MCF 10A (cell line): ENCODE data around the gene EXOC2. TPM values are rescaled to one million over a fixed set of nuclear protein-coding genes. Genes with fewer than 3 reads are reported as not detected.
"Not testable (repeated sequence)": the region's sequence is repeated elsewhere in the genome, so short reads cannot be mapped to it uniquely, and the experiment has no call there.

ENCODE experiments used
- BruUV-seq: library from RNA; stranded (reverse); fragments of 400-500 nt; replicated peaks from 2 replicates; lab custom pipeline; 2021; lab: Mats Ljungman, UMichigan
- CTCF ChIA-PET: fragments of 300-600 bp; sonication (Branson Sonifier 250); formaldehyde crosslinking; extraction: SDS; loops from one replicate; lab custom pipeline; 2021; ENCODE audit warnings: antibody characterized with exemption, inconsistent platforms; lab: Yijun Ruan, JAX
- POLR2A ChIA-PET: fragments of 300-600, 350-650 bp; sonication (Branson Sonifier 250); formaldehyde crosslinking; extraction: SDS; loops from one replicate; lab custom pipeline; 2020; ENCODE audit warnings: antibody characterized with exemption, inconsistent platforms; lab: Yijun Ruan, JAX
- DNase-seq: peaks from one replicate; pipeline ENCODE4 v3.0.0-alpha.2; 2018; ENCODE audit not compliant: unreplicated experiment
- H3K27ac Mint-ChIP-seq: one replicate; pipeline ENCODE4 v1.8.0; 2022; ENCODE audit warnings: mild to moderate bottlenecking, low read depth, mixed read lengths; ENCODE audit not compliant: unreplicated experiment
- H3K27me3 Mint-ChIP-seq: one replicate; pipeline ENCODE4 v1.8.0; 2022; ENCODE audit warnings: mixed read lengths; ENCODE audit not compliant: insufficient read depth, unreplicated experiment
- H3K36me3 Mint-ChIP-seq: one replicate; pipeline ENCODE4 v1.8.0; 2022; ENCODE audit warnings: mild to moderate bottlenecking, moderate library complexity, mixed read lengths; ENCODE audit not compliant: insufficient read depth, unreplicated experiment
- H3K4me1 Mint-ChIP-seq: one replicate; pipeline ENCODE4 v1.8.0; 2022; ENCODE audit warnings: mixed read lengths; ENCODE audit not compliant: insufficient read depth, unreplicated experiment
- H3K4me3 Mint-ChIP-seq: one replicate; pipeline ENCODE4 v1.8.0; 2022; ENCODE audit warnings: mild to moderate bottlenecking, moderate library complexity, mixed read lengths; ENCODE audit not compliant: unreplicated experiment
- H3K9me3 Mint-ChIP-seq: one replicate; pipeline ENCODE4 v1.8.0; 2022; ENCODE audit warnings: mixed read lengths; ENCODE audit not compliant: unreplicated experiment
- intact Hi-C: fragments of 100-400 bp; cut with micrococcal nuclease; formaldehyde crosslinking; loops from 2 replicates; pipeline ENCODE4 v1.14.1; 2022
- total RNA-seq: library from RNA; stranded (reverse); gene quantifications from 2 replicates; pipeline ENCODE4 v1.2.3, GENCODE V29; 2022
- TF ChIP-seq, protein P1 (sequence below): fragments of 200-600 bp; IDR thresholded peaks from one replicate; pipeline ENCODE4 v1.8.0; 2022; ENCODE audit warnings: antibody characterized with exemption, mild to moderate bottlenecking; ENCODE audit not compliant: unreplicated experiment

The EXOC2 gene
- total RNA-seq, 1 experiment from 2014 or later: 14.6 TPM

DNA sequence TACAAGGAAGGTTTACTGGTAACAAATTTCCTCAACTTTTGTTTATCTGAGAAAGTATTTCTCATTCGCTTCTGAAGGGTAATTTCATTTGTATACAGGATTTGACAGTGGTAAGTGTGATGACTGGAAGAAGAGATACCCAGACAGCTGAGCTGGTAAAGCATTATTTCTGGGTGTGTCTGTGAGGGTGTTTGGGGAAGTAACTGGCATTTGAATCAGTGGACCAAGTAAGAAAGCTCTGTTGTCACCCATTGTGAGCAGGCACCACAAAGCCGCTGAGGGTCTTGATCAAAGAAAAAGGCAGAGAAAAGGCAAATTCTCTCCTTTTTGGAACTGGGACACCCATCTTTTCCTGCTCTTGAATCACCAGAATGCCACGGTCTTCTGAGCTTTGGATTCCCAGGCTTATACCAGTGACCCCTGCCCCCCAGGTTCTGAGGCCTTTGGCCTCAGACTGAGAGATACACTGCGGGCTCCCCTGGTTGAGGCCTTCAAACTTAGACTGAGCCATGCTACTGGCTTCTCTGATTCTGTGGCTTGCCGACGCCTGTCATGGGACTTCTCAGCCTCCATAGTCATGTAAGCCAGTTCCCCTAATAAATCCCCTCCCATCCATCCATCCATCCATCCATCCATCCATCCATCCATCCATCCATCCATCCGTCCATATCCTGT lies 25.5 kb downstream of the EXOC2 start:
- BruUV-seq: no TSS peak
- Mint-ChIP-seq H3K4me1 (no peaks in the 10 kb centered on the region), H3K36me3 (no peaks in the 10 kb centered on the region), H3K27ac (no peak overlapping the region), H3K4me3 (no peak overlapping the region), H3K27me3 (no peaks in the 10 kb centered on the region), H3K9me3 (peaks cover 8% of the 10 kb centered on the region)
- CTCF ChIA-PET: no interaction called here
- TF ChIP-seq, protein P1, sequence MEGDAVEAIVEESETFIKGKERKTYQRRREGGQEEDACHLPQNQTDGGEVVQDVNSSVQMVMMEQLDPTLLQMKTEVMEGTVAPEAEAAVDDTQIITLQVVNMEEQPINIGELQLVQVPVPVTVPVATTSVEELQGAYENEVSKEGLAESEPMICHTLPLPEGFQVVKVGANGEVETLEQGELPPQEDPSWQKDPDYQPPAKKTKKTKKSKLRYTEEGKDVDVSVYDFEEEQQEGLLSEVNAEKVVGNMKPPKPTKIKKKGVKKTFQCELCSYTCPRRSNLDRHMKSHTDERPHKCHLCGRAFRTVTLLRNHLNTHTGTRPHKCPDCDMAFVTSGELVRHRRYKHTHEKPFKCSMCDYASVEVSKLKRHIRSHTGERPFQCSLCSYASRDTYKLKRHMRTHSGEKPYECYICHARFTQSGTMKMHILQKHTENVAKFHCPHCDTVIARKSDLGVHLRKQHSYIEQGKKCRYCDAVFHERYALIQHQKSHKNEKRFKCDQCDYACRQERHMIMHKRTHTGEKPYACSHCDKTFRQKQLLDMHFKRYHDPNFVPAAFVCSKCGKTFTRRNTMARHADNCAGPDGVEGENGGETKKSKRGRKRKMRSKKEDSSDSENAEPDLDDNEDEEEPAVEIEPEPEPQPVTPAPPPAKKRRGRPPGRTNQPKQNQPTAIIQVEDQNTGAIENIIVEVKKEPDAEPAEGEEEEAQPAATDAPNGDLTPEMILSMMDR: no peak
- no peak for DNase-seq
- POLR2A ChIA-PET: no interaction called here
- intact Hi-C loops: no loop called here

- H3K27ac Mint-ChIP-seq: no peak overlapping the region
- TF ChIP-seq, protein P1: no peak
- ChIA-PET POLR2A (interaction anchor here (1.1 kb wide), 1 partner anchor 16 kb away, joined by 4 read pairs; no protein-coding TSS in a partner anchor), CTCF (interaction anchor here (0.7 to 0.8 kb wide), 2 partner anchors 18 to 715 kb away, joined by 4 to 6 read pairs; no protein-coding TSS in a partner anchor)
- no peak overlapping the region for H3K4me3 Mint-ChIP-seq
- no peak for DNase-seq
- H3K4me1 Mint-ChIP-seq: peaks cover 1% of the 10 kb centered on the region
- no peaks in the 10 kb centered on the region for H3K36me3 Mint-ChIP-seq
- intact Hi-C loops: no loop called here
- no peaks in the 10 kb centered on the region for H3K27me3 Mint-ChIP-seq
- H3K9me3 Mint-ChIP-seq: peaks cover 8% of the 10 kb centered on the region
- no TSS peak for BruUV-seq
Observed at GRCh38 chr6:665403-666267, 27.3 kb downstream of the EXOC2 start.

DNA sequence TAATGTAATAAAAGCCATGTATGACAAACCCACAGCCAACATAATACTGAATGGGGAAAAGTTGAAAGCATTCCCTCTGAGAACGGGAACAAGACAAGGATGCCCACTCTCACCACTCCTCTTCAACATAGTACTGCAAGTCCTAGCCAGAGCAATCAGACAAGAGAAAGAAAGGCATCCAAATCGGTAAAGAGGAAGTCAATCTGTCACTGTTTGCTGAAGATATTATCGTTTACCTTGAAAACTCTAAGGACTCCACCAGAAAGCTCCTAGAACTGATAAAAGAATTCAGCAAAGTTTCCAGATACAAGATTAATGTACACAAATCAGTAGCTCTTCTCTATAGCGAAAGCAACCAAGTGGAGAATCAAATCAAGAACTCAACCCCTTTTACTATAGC lies 29.2 kb downstream of the EXOC2 start:
- CTCF ChIA-PET: interaction anchor here (0.6 kb wide), 1 partner anchor 13 kb away, joined by 3 read pairs; no protein-coding TSS in a partner anchor
- H3K9me3 Mint-ChIP-seq, H3K27ac Mint-ChIP-seq, BruUV-seq, intact Hi-C loops, H3K27me3 Mint-ChIP-seq, H3K36me3 Mint-ChIP-seq, DNase-seq, H3K4me1 Mint-ChIP-seq, H3K4me3 Mint-ChIP-seq, POLR2A ChIA-PET: not testable (repeated sequence)

GRCh38 chr6:659716-660581 lies 33.0 kb downstream of the EXOC2 start:
- no peak overlapping the region for H3K4me3 Mint-ChIP-seq
- no peak overlapping the region for H3K27ac Mint-ChIP-seq

More at GRCh38 chr6:659716-660581, 33.0 kb downstream of the EXOC2 start:
- peak; percentile 6 for DNase-seq
- Mint-ChIP-seq H3K9me3 (peaks cover 6% of the 10 kb centered on the region), H3K4me1 (peaks cover 7% of the 10 kb centered on the region), H3K36me3 (no peaks in the 10 kb centered on the region), H3K27me3 (no peaks in the 10 kb centered on the region)
- no TSS peak for BruUV-seq
- ChIA-PET POLR2A (interaction anchor here (1.3 kb wide), 1 partner anchor 11 kb away, joined by 8 read pairs; no protein-coding TSS in a partner anchor), CTCF (interaction anchor here (0.6 to 0.7 kb wide), 4 partner anchors 20 to 471 kb away, joined by 3 to 4 read pairs (median 3); no protein-coding TSS in a partner anchor)
- TF ChIP-seq, protein P1: no peak
- intact Hi-C loops: no loop called here
